Measurements from ENCODE around the gene GPR83.
"Not testable (repeated sequence)": the region's sequence is repeated elsewhere in the genome, so short reads cannot be mapped to it uniquely, and the experiment has no call there.

The GPR83 gene

DNA sequence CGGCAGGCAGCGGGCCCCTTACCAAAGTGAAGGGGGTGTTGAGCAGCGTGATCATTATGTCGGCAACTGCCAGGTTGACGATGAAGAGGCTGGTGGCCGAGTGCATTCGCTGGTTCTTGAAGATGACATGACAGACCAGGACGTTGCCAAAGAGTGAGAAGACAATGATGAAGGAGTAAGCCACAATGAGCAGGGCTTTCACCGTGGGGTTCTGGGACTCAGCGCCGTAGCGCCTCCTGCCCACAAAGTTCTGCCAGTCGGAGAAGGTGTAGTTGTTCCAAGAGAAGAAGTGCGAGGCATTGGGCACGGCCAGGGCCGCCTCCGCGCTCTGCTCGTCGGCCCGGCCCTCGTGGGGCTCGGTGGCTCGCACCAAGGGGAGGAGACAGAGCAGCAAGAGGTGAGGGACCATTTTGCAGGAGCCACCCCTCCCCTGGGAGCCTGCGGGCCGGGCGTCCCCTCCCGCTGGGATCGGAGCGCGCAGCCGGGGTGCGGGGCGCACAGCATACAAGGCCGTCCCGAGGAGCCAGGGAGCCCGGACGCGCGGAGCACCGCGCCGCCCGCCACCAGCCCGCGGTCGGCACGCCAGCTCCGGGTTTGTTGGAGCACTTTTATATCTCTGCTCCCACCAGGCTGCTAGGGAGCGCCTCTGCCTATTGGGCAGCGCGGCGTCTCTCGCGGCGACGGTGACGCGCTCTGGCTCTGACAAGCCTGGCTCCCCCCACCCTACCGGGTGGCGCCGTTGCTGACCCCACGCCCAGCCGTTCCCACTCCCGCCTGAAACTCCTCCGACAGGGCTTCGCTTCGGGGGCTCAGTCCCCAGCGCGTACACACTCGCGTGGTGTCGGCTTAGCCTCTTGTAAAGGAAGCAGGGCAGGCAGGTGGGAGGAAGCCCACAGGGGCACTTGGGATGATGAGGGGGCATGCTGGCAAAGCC lies at the start of gene GPR83:
Gene GPR83, minus strand, starts transcription at position 581 of the 934 bp plus-strand sequence. Its CDS starts 172 bp downstream, at position 409.
- no peak for FAIRE-seq

DNA sequence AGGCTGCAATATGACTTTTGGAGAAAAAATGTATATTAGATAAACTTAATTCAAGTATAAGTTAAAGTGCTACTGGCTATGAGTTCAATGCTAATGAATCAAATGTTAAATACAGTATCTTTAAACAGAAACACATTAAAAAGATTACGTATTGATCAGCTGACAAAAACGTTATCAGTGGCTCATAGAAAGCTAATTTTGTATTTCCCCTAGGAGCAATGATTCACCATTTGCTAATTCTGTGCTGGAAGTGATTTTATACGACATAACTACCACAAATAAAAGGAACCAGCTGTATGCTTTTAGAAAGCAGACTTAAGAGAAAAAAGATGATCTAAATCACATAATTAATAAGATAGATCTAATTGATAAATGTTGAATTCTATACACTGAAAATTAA lies 48.8 kb upstream of the GPR83 start:
- no peak for FAIRE-seq

DNA sequence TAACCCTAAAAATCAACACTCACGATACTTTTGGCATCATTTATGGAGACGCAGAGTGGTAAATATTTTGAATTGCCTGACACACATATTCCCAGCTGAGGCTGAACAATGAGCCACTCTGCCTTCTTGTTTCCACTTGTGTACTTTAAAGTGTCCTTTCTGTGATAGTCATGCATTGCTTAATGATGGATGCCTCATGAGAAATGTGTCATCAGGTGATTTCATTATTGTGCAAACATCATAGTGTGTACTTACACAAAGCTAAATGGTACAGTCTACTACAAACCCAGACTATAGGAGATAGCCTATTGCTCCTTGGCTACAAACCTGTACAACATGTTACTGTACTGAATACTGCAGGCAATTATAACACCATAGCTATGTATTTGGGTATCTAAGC lies 48.2 kb upstream of the GPR83 start:
- no peak for FAIRE-seq

DNA sequence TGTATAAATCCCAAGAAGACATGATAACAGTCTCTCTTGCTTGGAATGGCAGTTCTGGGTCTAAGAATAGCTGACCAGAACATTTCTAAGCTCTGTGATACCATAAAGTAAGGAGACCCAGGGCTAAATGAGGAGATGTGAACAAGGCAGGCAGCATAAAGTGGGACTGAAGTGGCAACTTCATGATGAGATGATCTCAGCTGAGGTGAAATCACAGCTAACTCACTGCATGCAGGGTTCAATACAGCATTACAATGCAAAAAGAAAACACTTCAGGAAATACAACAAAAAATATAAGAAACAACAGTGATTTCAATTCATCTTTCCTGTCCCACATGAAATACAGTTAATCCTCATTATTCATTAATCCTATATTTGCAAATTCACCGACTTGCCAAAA lies 47.8 kb upstream of the GPR83 start:
- no peak for FAIRE-seq

DNA sequence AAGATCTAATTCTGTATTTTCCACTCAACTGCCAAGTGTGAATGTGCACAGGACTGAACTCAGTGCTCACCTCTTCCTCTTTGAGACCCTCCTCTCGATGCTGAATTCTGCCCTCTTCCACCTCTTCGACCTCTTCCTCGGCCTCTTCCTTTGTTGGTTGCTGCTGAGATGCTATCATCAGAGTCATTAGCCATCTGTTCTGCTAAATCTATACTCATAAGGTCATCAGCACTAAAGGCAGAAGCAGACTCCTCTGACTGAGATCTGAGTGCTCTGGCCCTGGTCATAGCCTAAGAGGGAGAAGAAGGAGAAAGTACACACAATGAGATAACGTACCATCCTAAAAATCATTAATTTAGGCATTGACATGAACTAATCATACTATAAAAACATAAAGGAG lies 45.9 kb upstream of the GPR83 start:
- FAIRE-seq: no peak

DNA sequence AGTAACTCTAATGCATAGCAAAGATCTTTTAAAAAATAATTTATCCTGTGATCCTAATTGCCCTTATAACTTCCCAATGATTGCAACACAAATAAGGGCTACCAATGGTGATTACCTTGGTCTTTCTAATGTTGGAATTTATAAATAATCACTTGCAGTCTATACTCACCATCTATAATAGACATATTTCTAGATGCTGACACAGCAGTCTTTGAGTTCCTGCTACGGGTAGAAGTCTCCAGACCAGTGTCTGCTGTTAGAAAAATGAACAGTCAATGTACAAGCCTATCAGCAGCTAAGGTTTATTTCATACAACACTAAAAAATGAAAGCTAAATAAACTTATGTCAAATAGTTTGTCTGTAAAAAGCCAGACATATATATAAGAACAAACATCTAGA lies 44.4 kb upstream of the GPR83 start:
- FAIRE-seq: no peak

DNA sequence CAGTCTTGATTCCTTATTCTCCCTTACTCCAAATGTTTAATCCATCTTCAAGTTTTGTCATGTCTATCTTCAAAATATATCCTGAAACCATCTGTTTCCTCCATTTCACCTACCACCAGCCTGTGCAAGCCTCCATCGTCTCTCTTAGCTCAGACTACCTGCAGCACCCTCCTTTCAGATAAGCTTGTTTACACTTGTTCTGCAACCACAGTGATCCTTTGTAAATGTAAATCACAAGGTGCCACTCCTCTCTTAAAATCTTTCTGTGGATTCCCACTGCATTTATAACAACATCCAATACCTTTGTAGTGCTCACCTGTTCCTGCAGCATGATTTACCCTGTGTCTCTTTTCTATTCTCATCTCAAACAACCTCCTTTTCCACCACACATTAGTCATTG lies 31.8 kb upstream of the GPR83 start:
- no peak for FAIRE-seq

DNA sequence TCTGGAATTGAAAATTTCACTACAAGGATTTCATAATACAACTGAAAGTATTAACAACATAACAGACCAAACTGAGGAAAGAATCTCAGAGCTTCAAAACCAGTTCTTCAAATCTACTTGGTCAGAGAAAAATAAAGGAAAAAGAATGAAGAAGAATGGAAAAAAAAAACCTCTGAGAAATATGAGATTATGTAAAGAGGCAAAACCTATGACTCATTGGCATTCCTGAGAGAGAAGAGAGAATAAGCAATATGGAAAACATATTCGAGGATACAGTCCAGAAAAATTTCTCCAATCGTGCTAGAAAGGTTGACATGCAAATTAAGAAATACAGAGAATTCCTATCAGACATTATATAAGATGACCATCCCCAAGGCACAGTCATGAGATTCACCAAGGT lies 23.4 kb upstream of the GPR83 start:
- FAIRE-seq: no peak

DNA sequence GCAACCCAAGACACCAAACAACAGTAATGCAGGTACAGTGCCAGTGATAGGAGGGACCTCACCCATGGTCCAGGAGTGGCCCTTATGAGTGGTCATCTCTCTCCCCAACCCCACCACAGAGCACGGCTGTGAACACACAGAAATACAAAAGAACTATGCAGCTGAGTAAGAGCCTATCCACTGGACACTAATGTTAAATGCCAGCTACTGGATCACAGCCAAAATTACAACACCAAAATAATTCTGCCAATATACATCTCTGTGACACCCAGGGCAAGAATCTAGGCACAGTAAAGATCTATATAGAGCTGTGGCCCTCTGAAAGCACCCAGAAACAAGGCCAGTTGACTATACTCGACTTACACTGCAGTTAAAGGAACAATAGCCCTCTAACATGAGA lies 22.8 kb upstream of the GPR83 start:
- FAIRE-seq: no peak

DNA sequence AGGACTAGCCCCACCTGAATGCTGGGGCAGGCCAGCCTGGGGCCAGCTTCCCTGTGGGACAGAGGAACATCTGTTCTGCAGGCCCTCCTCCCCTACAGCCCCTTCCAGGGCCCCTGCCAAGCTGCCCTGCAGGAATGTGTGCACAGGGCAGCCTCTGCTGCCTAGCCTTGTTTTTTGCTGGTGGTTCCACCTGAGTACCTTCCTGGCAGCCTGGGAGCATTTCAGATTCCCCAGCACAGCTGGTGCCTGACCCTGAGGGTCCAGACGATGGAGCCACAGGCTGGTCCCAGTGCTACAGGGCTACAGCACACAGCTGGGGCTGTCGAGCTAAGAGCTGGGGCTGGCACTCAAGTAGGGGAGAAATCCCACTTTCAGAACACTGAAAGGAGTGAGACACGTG lies 22.3 kb upstream of the GPR83 start:
- FAIRE-seq: no peak

DNA sequence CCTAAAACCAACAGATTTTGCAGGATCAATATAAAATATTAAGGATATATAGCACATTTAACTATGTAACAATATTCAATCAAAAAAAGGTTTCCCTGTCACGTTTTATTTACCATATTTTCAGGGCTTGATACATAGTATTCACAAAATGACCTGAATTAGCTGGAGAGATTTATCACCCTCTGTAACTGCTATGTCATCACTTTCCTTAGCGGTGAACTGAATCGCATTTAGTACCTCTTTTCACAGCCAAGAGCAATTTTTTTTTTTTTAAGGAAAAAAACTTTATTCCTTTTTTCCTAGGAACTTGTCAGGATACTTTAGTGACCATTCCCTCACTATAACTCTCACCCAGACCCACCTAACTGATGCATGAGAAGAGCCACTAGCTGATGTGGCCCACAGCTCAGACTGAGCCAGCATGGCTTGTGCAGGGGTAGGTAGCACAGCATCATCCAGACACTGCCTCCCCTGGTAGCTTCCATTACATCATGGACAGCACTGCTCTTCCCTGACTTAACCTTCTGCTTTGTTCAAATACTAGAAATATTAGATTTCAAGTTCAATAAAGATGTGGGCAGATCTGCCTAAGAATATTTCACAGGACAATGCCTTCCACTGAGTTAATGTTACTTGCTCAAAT lies 17.0 kb upstream of the GPR83 start:
- FAIRE-seq: no peak

DNA sequence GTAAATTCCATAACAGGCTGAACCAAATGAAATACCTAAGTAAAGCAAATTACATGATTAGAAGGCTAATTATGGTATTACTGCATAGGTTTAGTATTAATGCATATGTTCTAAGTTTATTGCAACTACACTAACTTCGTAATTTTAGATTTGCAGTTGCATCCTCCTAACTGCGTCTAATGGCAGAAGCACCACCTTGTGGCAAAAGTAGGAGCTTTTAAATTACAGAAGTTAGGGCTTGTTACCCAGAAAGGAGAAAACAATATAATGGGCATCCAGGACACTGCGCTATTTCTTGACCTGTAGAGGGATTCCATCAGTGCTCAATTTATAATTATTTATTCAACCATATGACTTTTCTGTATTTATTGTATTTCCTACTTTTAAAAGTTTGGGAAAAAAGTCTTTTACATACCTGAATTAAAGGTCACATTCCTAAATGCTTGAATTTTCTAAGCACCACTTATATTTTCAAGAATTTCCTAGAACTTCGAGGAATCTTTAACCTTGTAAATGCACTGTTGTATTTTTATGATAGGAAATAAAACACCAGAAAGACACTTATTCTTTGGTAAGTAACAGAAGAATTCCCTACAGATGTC lies 16.3 kb upstream of the GPR83 start:
- FAIRE-seq: peak; percentile 40

DNA sequence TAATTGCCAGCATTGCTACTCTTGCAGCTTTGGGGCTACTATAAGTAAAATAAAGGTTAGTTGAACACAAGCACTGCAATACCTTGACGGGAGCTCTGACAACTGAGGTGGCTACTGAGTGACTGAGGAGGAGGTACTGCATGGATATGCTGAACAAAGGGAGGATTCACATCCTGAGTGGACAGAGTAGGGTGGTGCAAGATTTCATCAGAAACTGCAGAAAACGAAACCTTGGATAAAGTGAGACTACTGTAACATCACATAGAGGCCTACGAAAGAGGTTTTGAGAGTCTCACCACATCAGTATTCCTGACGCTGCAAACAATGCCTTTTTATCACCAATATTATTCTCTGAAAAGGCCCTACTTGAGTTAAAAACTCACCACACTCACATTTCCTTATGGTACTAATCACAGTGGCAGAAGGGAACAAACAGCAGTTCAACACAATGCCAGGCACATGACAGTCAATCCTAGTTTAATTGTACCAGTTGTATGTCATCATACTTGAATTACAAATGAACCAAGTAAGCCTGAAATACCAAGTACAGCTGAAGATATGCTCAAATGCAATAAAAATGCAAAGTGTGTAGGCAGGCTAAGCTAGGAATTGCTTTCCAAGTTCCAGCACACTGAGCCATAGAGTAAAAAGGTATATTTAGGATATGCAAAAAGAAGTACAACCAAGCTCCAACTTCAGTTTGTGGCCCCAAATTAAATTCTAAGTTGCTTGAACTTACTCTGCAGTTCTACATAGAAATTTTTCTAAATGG lies 4.0 kb upstream of the GPR83 start:
- FAIRE-seq: no peak

DNA sequence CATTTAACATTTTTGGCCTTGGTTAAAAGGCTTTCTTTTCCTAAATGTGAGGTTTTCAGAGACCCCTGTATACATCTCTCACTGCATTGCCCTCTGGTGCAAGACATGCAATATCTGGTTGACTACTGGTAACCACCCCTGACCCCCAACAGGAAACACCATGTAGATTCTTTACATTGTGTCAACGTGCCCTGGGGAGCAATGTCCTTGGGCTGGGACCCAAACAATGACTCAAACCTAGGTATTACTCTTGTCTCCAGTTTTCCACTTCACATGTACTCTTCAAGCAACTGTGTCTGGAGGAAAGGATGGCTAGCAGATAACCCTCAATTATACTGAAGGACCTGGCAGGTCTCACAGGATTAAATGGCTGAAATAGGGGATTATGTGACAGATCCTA lies 1.1 kb upstream of the GPR83 start:
- FAIRE-seq: no peak

DNA sequence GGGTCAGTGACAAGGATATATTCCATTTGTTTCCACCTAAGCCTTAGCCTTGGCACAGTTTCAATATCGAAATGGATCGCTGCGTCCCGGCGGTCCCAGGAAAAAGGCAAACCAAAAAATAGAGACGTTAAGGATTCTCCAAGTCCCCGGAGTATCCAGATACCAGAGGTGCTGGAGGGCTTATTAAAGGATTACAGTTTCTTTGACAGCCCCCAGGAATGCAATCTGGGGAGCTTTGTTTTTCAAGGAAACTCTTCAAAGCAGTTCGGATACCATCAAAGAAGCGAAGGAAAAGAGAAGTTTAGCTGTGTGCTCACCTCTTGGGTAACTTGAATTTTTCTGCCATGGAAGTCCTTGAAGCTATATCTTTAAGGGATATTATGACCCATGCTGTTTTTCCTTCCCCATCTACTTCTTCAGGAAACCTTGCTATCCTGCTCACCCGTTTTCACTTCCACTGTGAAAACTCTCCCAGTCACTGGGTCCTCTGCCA lies 600 bp upstream of the GPR83 start:
- no peak for FAIRE-seq

DNA sequence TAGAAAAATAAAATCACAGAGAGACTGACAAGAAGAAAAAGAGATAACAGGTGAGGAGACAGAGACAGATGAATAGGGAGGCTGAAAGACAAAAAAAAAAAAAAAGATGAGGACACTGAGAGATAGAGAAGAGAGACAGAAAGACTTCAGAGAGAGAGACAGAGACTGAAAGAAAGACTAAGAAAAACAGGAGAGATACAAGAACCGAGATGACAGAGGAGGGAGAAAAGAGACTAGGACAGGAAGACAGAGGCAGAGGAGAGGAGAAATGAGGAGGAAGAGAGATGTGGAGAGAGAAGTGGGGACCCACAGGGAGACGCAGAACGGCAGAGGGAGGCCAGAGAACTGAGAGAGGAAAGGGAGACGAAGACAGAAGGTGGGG lies 771 bp downstream of the GPR83 start:
- FAIRE-seq: no peak

DNA sequence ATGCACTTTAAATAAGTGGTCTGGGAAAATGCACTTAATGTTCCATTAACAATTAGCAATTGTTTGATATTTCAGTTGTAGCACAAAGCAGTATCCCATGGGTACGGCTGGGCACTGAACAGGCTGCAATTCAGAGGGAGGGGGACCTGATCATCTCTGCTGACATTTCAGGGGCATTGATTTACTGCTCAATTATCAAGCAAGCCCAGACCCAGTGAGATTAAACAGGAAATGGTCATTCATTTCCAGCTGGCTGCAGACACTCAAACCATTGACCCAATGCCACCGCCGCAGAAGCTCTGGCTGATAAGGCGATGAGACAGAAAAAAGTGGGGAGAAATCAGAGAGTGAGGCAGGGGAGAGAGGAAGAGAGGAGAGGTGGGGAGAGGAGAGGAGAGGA lies 1.2 kb downstream of the GPR83 start:
- no peak for FAIRE-seq

DNA sequence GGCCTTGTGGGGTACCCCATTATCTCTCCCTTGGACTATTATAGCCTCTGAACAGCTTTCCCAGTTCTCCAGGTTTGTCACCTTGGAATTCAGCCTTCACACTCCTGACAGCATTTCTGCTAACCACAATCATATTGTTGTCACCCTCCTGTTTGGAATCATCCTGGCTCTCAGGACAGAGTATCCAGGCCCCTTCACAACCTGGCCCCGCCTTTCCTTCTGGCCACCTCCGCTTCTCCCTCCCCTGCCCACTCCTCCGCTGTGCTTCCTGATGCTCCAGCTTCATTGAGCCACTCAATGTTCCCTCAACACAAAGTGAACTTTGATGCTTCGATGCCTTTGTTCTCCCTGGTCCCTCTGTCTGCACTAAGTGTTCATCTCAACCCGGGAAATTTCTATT lies 3.1 kb downstream of the GPR83 start:
- no peak for FAIRE-seq

DNA sequence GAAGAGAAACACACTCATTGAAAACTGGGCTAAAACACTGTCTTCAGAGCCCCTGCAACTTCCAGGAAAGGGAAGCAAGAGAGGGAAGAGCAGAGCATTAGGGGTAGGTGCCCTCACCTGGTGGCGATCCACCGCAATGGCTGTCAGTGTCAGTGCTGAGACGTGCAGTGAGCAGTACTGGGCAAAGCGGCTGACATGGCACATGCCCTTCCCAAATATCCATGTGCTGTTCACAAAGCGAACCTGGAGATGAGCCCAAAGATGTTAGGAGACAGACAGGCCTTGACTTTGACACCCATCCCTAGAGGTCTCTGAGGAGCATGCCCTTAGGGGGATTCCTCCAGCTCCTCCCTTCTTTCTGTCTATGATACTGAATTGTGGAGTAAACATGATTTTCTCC lies 4.9 kb downstream of the GPR83 start:
- no peak for FAIRE-seq

DNA sequence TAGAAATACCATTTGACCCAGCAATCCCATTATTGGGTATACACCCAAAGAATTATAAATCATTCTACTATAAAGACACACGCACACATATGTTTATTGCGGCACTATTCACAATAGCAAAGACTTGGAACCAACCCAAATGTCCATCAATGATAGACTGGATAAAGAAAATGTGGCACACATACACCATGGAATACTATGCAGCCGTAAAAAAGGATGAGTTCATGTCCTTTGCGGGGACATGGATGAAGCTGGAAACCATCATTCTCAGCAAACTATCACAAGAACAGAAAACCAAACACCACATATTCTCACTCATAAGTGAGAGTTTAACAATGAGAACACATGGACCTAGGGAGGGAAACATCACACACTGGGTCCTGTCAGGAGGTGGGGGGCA lies 9.3 kb downstream of the GPR83 start:
- not testable (repeated sequence) for FAIRE-seq

DNA sequence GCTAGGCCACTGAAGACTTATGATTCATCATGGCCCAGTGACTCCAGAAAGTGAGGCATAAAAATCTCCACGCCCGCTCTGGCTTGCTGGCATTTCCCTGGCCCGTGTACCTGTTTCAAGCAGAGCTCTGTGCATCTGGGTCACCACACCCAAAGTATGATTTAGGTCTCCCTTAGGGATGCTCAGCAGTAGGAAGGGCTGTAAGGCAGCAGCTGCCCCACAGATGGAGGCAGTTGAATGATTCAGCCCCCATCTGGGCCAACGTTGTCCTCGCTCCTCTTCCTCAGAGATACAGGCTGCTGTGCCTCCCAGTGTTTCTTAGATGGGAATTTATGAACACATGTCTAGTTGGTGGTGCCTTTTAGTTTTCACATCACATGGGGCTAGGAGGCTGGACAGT lies 21.6 kb downstream of the GPR83 start:
- FAIRE-seq: no peak

DNA sequence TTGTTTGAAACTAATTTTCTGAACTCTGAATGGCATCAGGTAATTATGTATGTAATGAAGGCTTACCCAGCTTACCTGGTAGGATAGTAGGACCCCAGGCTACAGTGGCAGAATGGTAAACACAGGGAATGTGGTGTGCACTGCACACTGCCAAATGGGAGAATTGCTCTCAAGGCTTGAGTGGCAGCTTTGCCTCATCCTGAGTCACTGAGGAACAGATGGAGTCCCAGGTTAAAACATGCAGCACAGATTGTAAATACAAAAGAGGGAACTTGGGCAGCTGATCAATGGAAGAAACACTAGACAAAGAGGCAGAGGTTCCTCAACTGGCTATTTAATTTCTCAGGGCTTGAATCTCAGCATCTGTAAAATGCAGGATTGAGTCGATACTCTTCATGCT lies 24.4 kb downstream of the GPR83 start:
- no peak for FAIRE-seq

DNA sequence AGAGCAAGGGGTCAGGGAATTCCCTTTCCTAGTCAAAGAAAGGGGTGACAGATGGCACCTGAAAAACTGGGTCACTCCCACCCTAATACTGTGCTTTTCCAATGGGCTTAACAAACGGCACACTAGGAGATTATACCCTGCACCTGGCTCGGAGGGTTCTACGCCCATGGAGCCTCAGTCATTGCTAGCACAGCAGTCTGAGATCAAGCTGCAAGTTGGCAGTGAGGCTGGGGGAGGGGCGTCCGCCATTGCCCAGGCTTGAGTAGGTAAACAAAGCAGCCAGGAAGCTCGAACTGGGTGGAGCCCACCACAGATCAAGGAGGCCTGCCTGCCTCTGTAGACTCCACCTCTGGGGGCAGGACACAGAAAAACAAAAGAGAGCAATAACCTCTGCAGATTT lies 30.6 kb downstream of the GPR83 start:
- not testable (repeated sequence) for FAIRE-seq

Measured in G401.6 (cell line).